Hepatocyte (in vitro differentiated cells): ENCODE measurements around the gene WDR45.

Experiments used
- EZH2 ChIP-seq: fragments of 200-600 bp; sonication (generic); IDR thresholded peaks from 2 replicates; pipeline ENCODE4 v1.6.1; 2016; ENCODE audit warnings: antibody characterized with exemption, mild to moderate bottlenecking, borderline replicate concordance
- EZH2phosphoT487 ChIP-seq: fragments of 200-600 bp; sonication (generic); IDR thresholded peaks from one replicate; pipeline ENCODE4 v1.6.1; 2018; ENCODE audit warnings: antibody characterized with exemption, mild to moderate bottlenecking, low read depth, moderate library complexity; ENCODE audit not compliant: unreplicated experiment, severe bottlenecking
- TF ChIP-seq, protein P1 (sequence below): fragments of 200-600 bp; sonication (generic); IDR thresholded peaks from 2 replicates; pipeline ENCODE4 v1.5.1; 2016; ENCODE audit warnings: antibody characterized with exemption, mild to moderate bottlenecking; ENCODE audit not compliant: poor library complexity

DNA sequence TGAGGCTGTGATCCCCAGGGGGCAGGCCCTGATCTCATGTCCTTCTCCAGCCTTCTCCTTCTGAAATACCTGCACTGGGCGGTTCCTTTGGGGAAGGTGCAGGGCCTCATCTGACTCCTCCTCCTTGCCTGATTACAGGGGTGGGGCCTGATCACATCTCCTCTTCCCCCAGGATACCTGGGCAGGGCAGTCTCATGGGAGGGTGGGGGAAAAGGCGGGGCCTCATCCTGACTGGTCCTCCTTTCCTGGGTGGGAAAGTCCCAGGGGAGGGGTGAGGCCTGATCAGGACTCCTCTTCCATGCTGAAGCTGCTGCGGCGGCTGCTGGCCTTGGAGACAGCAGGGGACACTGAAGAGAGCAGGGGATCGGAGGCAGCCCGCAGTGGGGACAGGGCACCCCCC lies 49.8 kb downstream of the WDR45 start:
- TF ChIP-seq, protein P1, sequence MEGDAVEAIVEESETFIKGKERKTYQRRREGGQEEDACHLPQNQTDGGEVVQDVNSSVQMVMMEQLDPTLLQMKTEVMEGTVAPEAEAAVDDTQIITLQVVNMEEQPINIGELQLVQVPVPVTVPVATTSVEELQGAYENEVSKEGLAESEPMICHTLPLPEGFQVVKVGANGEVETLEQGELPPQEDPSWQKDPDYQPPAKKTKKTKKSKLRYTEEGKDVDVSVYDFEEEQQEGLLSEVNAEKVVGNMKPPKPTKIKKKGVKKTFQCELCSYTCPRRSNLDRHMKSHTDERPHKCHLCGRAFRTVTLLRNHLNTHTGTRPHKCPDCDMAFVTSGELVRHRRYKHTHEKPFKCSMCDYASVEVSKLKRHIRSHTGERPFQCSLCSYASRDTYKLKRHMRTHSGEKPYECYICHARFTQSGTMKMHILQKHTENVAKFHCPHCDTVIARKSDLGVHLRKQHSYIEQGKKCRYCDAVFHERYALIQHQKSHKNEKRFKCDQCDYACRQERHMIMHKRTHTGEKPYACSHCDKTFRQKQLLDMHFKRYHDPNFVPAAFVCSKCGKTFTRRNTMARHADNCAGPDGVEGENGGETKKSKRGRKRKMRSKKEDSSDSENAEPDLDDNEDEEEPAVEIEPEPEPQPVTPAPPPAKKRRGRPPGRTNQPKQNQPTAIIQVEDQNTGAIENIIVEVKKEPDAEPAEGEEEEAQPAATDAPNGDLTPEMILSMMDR: no peak
- TF ChIP-seq EZH2: no peak
- no peak for TF ChIP-seq EZH2phosphoT487
